LNCAP (cell line): ENCODE results near the gene PRRX1.

Experiments used
- CTCF ChIP-seq: fragments of 450-650 bp; IDR thresholded peaks from 2 replicates; pipeline ENCODE4 v1.5.1; 2017; ENCODE audit warnings: mild to moderate bottlenecking

The PRRX1 gene

GRCh38 chr1:170703591-170703990, 39.7 kb downstream of the PRRX1 start:
- no peak for TF ChIP-seq CTCF

- no peak for TF ChIP-seq CTCF
Observed at GRCh38 chr1:170704256-170704655, 40.3 kb downstream of the PRRX1 start.

GRCh38 chr1:170705981-170706380, 42.0 kb downstream of the PRRX1 start:
- TF ChIP-seq CTCF = no peak

GRCh38 chr1:170707117-170707516, 43.2 kb downstream of the PRRX1 start:
- no peak for TF ChIP-seq CTCF

GRCh38 chr1:170707959-170708655, 44.2 kb downstream of the PRRX1 start:
- TF ChIP-seq CTCF = no peak

GRCh38 chr1:170711682-170712081, 47.8 kb downstream of the PRRX1 start:
- no peak for TF ChIP-seq CTCF

- no peak for TF ChIP-seq CTCF
Observed at GRCh38 chr1:170714163-170714562, 50.2 kb downstream of the PRRX1 start.

- no peak for TF ChIP-seq CTCF
Observed at GRCh38 chr1:170714938-170715337, 51.0 kb downstream of the PRRX1 start.
